IMR-90 (cell line): ENCODE measurements around the gene GNAT1. TPM values are rescaled to one million over a fixed set of nuclear protein-coding genes. Genes with fewer than 3 reads are reported as not detected.

Source experiments
- ATAC-seq: fragments of 200-7000 bp; cut with Tn5 transposase; 2 replicates; pipeline ENCODE4 v1.9.1; 2020; ENCODE audit warnings: low read depth, mild to moderate bottlenecking, moderate library complexity
- BruUV-seq: library from RNA; stranded (reverse); fragments of 400-500 nt; replicated peaks from 2 replicates; lab custom pipeline; 2021; lab: Mats Ljungman, UMichigan
- CTCF ChIA-PET: fragments of 300-600 bp; formaldehyde crosslinking; extraction: SDS; loops from one replicate; lab custom pipeline; 2021; ENCODE audit warnings: antibody characterized with exemption; lab: Yijun Ruan, JAX
- POLR2A ChIA-PET: fragments of 300-600 bp; sonication (Branson Sonifier 250); formaldehyde crosslinking; loops from one replicate; lab custom pipeline; 2022; ENCODE audit warnings: antibody characterized with exemption; ENCODE audit not compliant: unreplicated experiment; lab: Charles Lee
- DNase-seq: peaks from one replicate; pipeline ENCODE4 v3.0.0; 2013
- H2AFZ ChIP-seq: replicated peaks from 2 replicates; pipeline ENCODE3; 2013; ENCODE audit warnings: low read length, mild to moderate bottlenecking; ENCODE audit not compliant: poor library complexity
- H2AK5ac ChIP-seq: 2 replicates; pipeline ENCODE4 v1.6.1; 2013; ENCODE audit warnings: low read depth, low read length, inconsistent platforms
- H2AK9ac ChIP-seq: replicated peaks from 2 replicates; pipeline ENCODE3; 2013; ENCODE audit warnings: mild to moderate bottlenecking, low read depth, low read length, moderate library complexity; ENCODE audit not compliant: poor library complexity
- H2BK120ac ChIP-seq: 2 replicates; pipeline ENCODE4 v1.6.1; 2013; ENCODE audit warnings: low read depth, low read length, inconsistent platforms
- H2BK15ac ChIP-seq: 3 replicates; pipeline ENCODE4 v1.6.1; 2013; ENCODE audit warnings: low read depth, low read length, inconsistent platforms
- H2BK20ac ChIP-seq: 2 replicates; pipeline ENCODE4 v1.6.1; 2013; ENCODE audit warnings: low read depth, mild to moderate bottlenecking, inconsistent platforms, low read length, moderate library complexity
- H2BK5ac ChIP-seq: 2 replicates; pipeline ENCODE4 v1.6.1; 2013; ENCODE audit warnings: mild to moderate bottlenecking, low read depth, low read length, inconsistent platforms; ENCODE audit not compliant: poor library complexity, severe bottlenecking
- H3K14ac ChIP-seq: replicated peaks from 2 replicates; pipeline ENCODE4 v1.6.1; 2013; ENCODE audit warnings: low read depth, low read length, inconsistent platforms
- H3K18ac ChIP-seq: 2 replicates; pipeline ENCODE4 v1.6.1; 2013; ENCODE audit warnings: low read depth, low read length, control low read depth
- H3K23ac ChIP-seq: 2 replicates; pipeline ENCODE4 v1.6.1; 2013; ENCODE audit warnings: low read depth, low read length, inconsistent platforms
- H3K27ac ChIP-seq: 2 replicates; pipeline ENCODE4 v1.5.1; 2013; ENCODE audit warnings: mild to moderate bottlenecking, control low read depth, low read length; ENCODE audit not compliant: insufficient read depth
- H3K27me3 ChIP-seq: 2 replicates; pipeline ENCODE4 v1.6.1; 2013; ENCODE audit warnings: low read length; ENCODE audit not compliant: control insufficient read depth, insufficient read depth
- H3K36me3 ChIP-seq: 2 replicates; pipeline ENCODE4 v1.6.1; 2013; ENCODE audit warnings: low read length, mixed read lengths; ENCODE audit not compliant: control insufficient read depth, insufficient read depth
- H3K4ac ChIP-seq: 2 replicates; pipeline ENCODE4 v1.6.1; 2013; ENCODE audit warnings: low read depth, low read length, inconsistent platforms
- H3K4me1 ChIP-seq: 2 replicates; pipeline ENCODE4 v1.6.1; 2013; ENCODE audit warnings: low read length, mixed read lengths; ENCODE audit not compliant: control insufficient read depth, insufficient read depth
- H3K4me2 ChIP-seq: 2 replicates; pipeline ENCODE4 v1.6.1; 2013; ENCODE audit warnings: low read depth, mild to moderate bottlenecking, control low read depth, low read length, moderate library complexity
- H3K4me3 ChIP-seq: 2 replicates; pipeline ENCODE4 v1.5.1; 2013; ENCODE audit warnings: low read depth, mild to moderate bottlenecking, control low read depth, low read length, moderate library complexity; ENCODE audit not compliant: insufficient read depth
- H3K56ac ChIP-seq: 2 replicates; pipeline ENCODE4 v1.6.1; 2013; ENCODE audit warnings: low read length, inconsistent platforms; ENCODE audit not compliant: insufficient read depth; ENCODE audit errors: extremely low read depth
- H3K79me1 ChIP-seq, 2 experiments: 2 replicates each; pipeline ENCODE4 v1.6.1; 2013; ENCODE audit warnings: low read length in 2 of 2, inconsistent platforms in 1 of 2, low read depth in 1 of 2
- H3K9ac ChIP-seq: 2 replicates; pipeline ENCODE4 v1.6.1; 2013; ENCODE audit warnings: low read depth, low read length, control low read depth
- H3K9me1 ChIP-seq: 2 replicates; pipeline ENCODE4 v1.6.1; 2013; ENCODE audit warnings: low read length, inconsistent platforms; ENCODE audit not compliant: insufficient read depth
- H3K9me3 ChIP-seq: 2 replicates; pipeline ENCODE4 v1.6.1; 2013; ENCODE audit warnings: low read length; ENCODE audit not compliant: control insufficient read depth, insufficient read depth
- H4K20me1 ChIP-seq: 2 replicates; pipeline ENCODE4 v1.6.1; 2013; ENCODE audit warnings: low read length, inconsistent platforms; ENCODE audit not compliant: insufficient read depth
- H4K5ac ChIP-seq: 2 replicates; pipeline ENCODE4 v1.6.1; 2013; ENCODE audit warnings: mild to moderate bottlenecking, low read depth, low read length, control low read depth
- H4K8ac ChIP-seq, 2 experiments: 2 replicates each; pipeline ENCODE4 v1.6.1; 2013; ENCODE audit warnings: low read depth in 2 of 2, low read length in 2 of 2, control low read depth in 1 of 2, inconsistent platforms in 1 of 2
- H4K91ac ChIP-seq: 2 replicates; pipeline ENCODE4 v1.6.1; 2013; ENCODE audit warnings: low read depth, low read length, inconsistent platforms; ENCODE audit not compliant: insufficient read depth
- BHLHE40 ChIP-seq: fragments of 150-350 bp; IDR thresholded peaks from 2 replicates; pipeline ENCODE4 v1.6.1; 2016; ENCODE audit warnings: mild to moderate bottlenecking, low read depth, low read length
- CHD1 ChIP-seq: IDR thresholded peaks from 2 replicates; pipeline ENCODE4 v1.6.1; 2012; ENCODE audit warnings: low read depth, low read length, improper control_type of control experiment
- FOS ChIP-seq: fragments of 150-350 bp; IDR thresholded peaks from 2 replicates; pipeline ENCODE4 v1.6.1; 2016; ENCODE audit warnings: low read depth, low read length
- MXI1 ChIP-seq: IDR thresholded peaks from 2 replicates; pipeline ENCODE4 v1.6.1; 2012; ENCODE audit warnings: low read depth, mild to moderate bottlenecking, low read length, moderate library complexity, borderline replicate concordance
- NFE2L2 ChIP-seq: fragments of 150-350 bp; IDR thresholded peaks from 2 replicates; pipeline ENCODE4 v1.6.1; 2016; ENCODE audit warnings: low read depth, mild to moderate bottlenecking, low read length
- POLR2A ChIP-seq: IDR thresholded peaks from 2 replicates; pipeline ENCODE4 v1.6.1; 2012; ENCODE audit warnings: mild to moderate bottlenecking, low read depth, low read length
- RAD21 ChIP-seq: IDR thresholded peaks from 2 replicates; pipeline ENCODE4 v1.6.1; 2012; ENCODE audit warnings: low read length, improper control_type of control experiment
- RCOR1 ChIP-seq: IDR thresholded peaks from 2 replicates; pipeline ENCODE4 v1.6.1; 2012; ENCODE audit warnings: mild to moderate bottlenecking, low read length, improper control_type of control experiment; ENCODE audit not compliant: insufficient replicate concordance
- WGBS, 2 experiments: methylation state at CpG; one replicate each; pipeline versions ENCODE4 v1.1.5 to v1.1.7; 2013; ENCODE audit warnings: missing lambda C conversion rate in 2 of 2; ENCODE audit not compliant: insufficient read length in 1 of 2; ENCODE audit errors: extremely low coverage in 2 of 2; 5-methylcytosine and 5-hydroxymethylcytosine counted together
- dilution Hi-C: fragments of 300-500 bp; cut with HindIII; formaldehyde crosslinking; loops from one replicate; pipeline ENCODE4 v1.14.3; 2018; ENCODE audit warnings: low sequenced_read_pairs; ENCODE audit not compliant: unreplicated experiment
- in situ Hi-C: fragments of 300-500 bp; cut with MboI; formaldehyde crosslinking; loops from 3 replicates; pipeline ENCODE4 v1.14.3; 2019; ENCODE audit warnings: low sequenced_read_pairs, inconsistent platforms, mixed read lengths
- intact Hi-C: fragments of 100-400 bp; cut with micrococcal nuclease; formaldehyde crosslinking; loops from 2 replicates; pipeline ENCODE4 v1.10.0; 2022
- polyA plus RNA-seq, 3 experiments: library from polyadenylated mRNA; depleted of rRNA; stranded (reverse); fragments of >200 nt; gene quantifications; 2 replicates each; pipeline ENCODE4 v1.2.3, GENCODE V29; 2012; ENCODE audit warnings: low replicate concordance in 1 of 3
- total RNA-seq: library from RNA; depleted of rRNA; stranded (reverse); fragments of >200 nt; gene quantifications from 2 replicates; pipeline ENCODE4 v1.2.3, GENCODE V29; 2012
- TF ChIP-seq, protein P1 (sequence below): conservative IDR thresholded peaks from 2 replicates; pipeline ENCODE4 v1.5.1; 2012; ENCODE audit warnings: mild to moderate bottlenecking, low read depth, low read length, improper control_type of control experiment

The GNAT1 gene
- total and polyA plus RNA-seq, 2 of the 4 experiments (the other 2 are of a cell fraction) = not detected

DNA sequence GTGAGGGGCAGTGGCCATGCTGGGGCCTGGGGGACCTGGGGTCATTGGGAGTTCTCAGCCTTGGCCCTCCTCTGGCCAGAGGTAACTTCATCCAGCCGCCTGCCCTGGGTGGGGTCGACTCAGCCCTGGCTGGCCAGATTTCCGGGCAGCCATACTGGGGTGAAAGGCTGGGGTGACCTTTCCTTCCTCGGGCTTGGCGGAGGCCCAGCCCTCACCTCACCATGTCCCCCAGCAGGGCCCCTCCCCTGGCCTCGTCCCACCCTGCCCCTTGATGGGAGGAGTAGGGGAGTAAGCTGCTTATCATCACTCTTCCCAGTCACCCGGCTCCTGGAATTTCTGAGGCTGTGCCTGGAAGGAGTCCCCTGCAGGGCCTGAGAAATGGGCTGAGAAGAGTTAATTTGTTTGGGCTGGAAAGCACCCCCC is 30.8 kb upstream of the GNAT1 start:
- H2AFZ ChIP-seq = no peak overlapping the region
- no peak overlapping the region for H2AK9ac ChIP-seq
- no peak overlapping the region for H2BK120ac ChIP-seq
- no peaks in the 10 kb centered on the region for H3K27me3 ChIP-seq
- no CpG with 5 or more reads among the region's 7 CpGs for WGBS, 2 experiments
- no peak overlapping the region for H2BK15ac ChIP-seq
- H2BK20ac ChIP-seq = no peak overlapping the region
- no TSS peak for BruUV-seq
- no peak overlapping the region for H4K91ac ChIP-seq
- no peak overlapping the region for H3K14ac ChIP-seq
- intact Hi-C loops (no loop called here), dilution Hi-C loops (no loop called here), in situ Hi-C loops (no loop called here)
- no peak for TF ChIP-seq POLR2A
- no peak for TF ChIP-seq BHLHE40
- TF ChIP-seq MXI1 = no peak
- TF ChIP-seq FOS = no peak
- no peak for TF ChIP-seq RAD21
- TF ChIP-seq RCOR1 = no peak
- no peak for TF ChIP-seq NFE2L2
- TF ChIP-seq, protein P1, sequence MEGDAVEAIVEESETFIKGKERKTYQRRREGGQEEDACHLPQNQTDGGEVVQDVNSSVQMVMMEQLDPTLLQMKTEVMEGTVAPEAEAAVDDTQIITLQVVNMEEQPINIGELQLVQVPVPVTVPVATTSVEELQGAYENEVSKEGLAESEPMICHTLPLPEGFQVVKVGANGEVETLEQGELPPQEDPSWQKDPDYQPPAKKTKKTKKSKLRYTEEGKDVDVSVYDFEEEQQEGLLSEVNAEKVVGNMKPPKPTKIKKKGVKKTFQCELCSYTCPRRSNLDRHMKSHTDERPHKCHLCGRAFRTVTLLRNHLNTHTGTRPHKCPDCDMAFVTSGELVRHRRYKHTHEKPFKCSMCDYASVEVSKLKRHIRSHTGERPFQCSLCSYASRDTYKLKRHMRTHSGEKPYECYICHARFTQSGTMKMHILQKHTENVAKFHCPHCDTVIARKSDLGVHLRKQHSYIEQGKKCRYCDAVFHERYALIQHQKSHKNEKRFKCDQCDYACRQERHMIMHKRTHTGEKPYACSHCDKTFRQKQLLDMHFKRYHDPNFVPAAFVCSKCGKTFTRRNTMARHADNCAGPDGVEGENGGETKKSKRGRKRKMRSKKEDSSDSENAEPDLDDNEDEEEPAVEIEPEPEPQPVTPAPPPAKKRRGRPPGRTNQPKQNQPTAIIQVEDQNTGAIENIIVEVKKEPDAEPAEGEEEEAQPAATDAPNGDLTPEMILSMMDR = no peak
- TF ChIP-seq CHD1 = no peak
- no peak overlapping the region for H3K18ac ChIP-seq
- H3K4me1 ChIP-seq = peaks cover 50% of the 10 kb centered on the region
- H3K79me1 ChIP-seq = peaks cover 14 to 77% of the 10 kb centered on the region in 2 experiments; a peak in 3 of 4 replicates
- H3K23ac ChIP-seq = no peak overlapping the region
- no peak overlapping the region for H3K4ac ChIP-seq
- peaks cover 20% of the 10 kb centered on the region for H3K9me1 ChIP-seq
- CTCF ChIA-PET = no interaction called here
- no peak overlapping the region for H4K8ac ChIP-seq
- H4K20me1 ChIP-seq = 0 out of 2 replicates have a peak, but pooled peaks cover 8% of the 10 kb centered on the region
- H3K56ac ChIP-seq = no peak overlapping the region
- H2AK5ac ChIP-seq = no peak overlapping the region; the same call in 1 of the 2 replicates
- no peak for DNase-seq
- H3K4me3 ChIP-seq = no peak overlapping the region
- H3K9me3 ChIP-seq = no peaks in the 10 kb centered on the region
- ATAC-seq = no peak
- H4K5ac ChIP-seq = no peak overlapping the region
- H3K27ac ChIP-seq = no peak overlapping the region
- no peak overlapping the region for H3K4me2 ChIP-seq
- no peak overlapping the region for H3K9ac ChIP-seq
- POLR2A ChIA-PET = no interaction called here
- H3K36me3 ChIP-seq = peaks cover 14% of the 10 kb centered on the region; the same call in 1 of the 2 replicates
- no peak overlapping the region for H2BK5ac ChIP-seq
